AG10803 (cell line): ENCODE results near the gene CLK1.
A peak's percentile ranks its signal among the peaks of the same experiment; 100 is the strongest.

Source experiments
- DNase-seq: peaks from one replicate; pipeline ENCODE4 v3.0.0; 2010; ENCODE audit warnings: low read depth
- H3K4me3 ChIP-seq: 2 replicates; pipeline ENCODE4 v1.5.1; 2011; ENCODE audit warnings: mild to moderate bottlenecking, low read length, control low read depth
- TF ChIP-seq, protein P1 (sequence below): conservative IDR thresholded peaks from 2 replicates; pipeline ENCODE4 v1.5.1; 2011; ENCODE audit warnings: mild to moderate bottlenecking, low read length, control low read depth, inconsistent platforms

Gene CLK1

GRCh38 chr2:200864176-200865034, at the start of gene CLK1:
TSS of gene CLK1 (minus strand) at chr2:200864658. CDS start at chr2:200861862, 2,796 bp downstream.
- TF ChIP-seq, protein P1, sequence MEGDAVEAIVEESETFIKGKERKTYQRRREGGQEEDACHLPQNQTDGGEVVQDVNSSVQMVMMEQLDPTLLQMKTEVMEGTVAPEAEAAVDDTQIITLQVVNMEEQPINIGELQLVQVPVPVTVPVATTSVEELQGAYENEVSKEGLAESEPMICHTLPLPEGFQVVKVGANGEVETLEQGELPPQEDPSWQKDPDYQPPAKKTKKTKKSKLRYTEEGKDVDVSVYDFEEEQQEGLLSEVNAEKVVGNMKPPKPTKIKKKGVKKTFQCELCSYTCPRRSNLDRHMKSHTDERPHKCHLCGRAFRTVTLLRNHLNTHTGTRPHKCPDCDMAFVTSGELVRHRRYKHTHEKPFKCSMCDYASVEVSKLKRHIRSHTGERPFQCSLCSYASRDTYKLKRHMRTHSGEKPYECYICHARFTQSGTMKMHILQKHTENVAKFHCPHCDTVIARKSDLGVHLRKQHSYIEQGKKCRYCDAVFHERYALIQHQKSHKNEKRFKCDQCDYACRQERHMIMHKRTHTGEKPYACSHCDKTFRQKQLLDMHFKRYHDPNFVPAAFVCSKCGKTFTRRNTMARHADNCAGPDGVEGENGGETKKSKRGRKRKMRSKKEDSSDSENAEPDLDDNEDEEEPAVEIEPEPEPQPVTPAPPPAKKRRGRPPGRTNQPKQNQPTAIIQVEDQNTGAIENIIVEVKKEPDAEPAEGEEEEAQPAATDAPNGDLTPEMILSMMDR: no peak
- peak; percentile 91 for DNase-seq
- H3K4me3 ChIP-seq: peak within 1 kb of the TSS; percentile 96

DNA sequence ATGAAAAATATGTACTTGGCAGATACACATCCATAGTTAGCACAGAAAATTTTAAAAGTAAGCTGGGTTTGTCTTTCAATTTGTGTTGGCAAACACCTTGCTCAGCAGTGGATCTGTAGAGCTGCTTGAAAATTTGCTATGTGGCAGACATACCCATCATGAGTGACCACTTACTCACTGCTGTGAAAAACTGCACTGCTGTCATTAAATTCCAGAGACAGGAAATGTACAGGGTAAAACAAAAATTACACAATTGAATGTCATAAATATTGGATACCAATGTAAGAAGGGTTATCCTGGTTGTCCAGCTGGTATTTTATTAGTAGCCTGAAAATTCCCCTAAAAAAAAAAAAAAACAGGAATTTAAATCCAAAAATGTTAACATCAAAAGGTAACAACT, 49.2 kb upstream of the CLK1 start:
- no peak overlapping the region for H3K4me3 ChIP-seq
- peak; percentile 93 for DNase-seq
- TF ChIP-seq, protein P1: no peak

GRCh38 chr2:200909958-200910357, 45.5 kb upstream of the CLK1 start:
- H3K4me3 ChIP-seq: no peak overlapping the region
- DNase-seq: no peak
- TF ChIP-seq, protein P1: no peak

DNA sequence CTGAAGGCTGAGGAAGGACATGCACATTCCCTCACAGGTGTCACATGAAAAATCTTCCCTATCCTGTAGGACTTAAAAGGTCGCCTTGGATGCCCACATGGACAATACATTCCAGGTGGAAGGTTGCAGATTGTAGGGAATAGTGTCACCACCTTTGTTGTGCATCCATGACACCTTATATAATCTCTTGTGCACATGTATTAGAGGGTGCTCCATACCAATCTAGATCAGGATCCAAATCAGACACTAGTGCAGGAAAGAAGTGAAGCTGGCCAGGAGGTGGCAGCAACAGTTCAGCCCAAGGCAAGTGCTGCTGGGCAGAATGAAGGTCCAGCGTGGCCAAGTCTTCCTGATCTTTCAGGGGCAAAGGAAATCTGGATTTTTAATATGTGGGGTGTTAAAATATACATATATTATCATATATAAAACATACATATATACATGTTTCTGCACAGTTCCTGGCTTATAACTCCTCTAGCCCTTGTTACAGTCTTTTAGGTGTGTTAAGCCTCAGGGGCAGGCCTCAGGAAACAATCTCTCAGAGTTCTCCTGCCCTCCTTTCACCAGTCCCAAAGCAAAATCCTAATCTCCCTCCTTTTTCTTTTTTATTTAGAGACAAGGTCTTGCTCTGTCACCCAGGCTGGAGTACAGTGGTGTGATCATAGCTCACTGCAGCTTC, 41.3 kb upstream of the CLK1 start:
- TF ChIP-seq, protein P1: peak; percentile 88
- H3K4me3 ChIP-seq: no peak overlapping the region
- DNase-seq: peak; percentile 75

DNA sequence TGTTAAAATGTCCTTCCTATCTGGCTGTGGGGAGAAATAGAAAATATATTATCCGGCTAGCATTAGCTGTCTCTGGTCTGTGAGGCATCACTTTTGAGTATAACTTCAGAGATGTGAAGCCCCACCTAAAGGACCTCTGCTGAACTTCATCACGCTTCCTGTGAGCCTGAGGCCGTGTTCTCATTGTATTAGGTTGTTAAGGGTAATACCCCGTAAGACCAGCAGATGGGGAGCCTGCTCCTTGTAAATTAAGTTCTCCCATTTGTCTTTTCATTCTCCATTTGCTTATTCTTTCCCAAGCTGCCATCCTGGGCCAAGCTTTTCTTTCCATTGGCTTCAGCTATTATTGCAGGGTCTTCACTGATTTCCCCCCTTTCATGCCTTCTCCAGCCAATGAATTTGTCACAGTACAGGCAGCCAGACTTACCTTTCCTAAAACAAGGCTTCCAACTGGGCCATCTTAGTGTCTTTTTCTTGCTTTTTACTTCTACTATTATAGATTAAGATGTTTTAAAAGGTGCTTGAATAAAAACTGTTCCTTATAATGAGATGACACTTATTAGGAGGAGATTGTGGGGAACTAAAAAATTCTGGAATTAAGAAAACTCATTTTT, 37.1 kb upstream of the CLK1 start:
- peak; percentile 89 for DNase-seq
- H3K4me3 ChIP-seq: no peak overlapping the region
- TF ChIP-seq, protein P1: peak; percentile 87

- TF ChIP-seq, protein P1: no peak
- no peak for DNase-seq
- no peak overlapping the region for H3K4me3 ChIP-seq
Observed at GRCh38 chr2:200899482-200899881, 35.0 kb upstream of the CLK1 start.
